Gastrocnemius medialis (tissue), 4 donors: ENCODE measurements around the gene CCRL2. TPM values are rescaled to one million over a fixed set of nuclear protein-coding genes. Genes with fewer than 3 reads are reported as not detected.

Experiments used
- ATAC-seq, 2 donors: fragments of 150-250 bp; one replicate each; pipeline ENCODE4 v1.9.1; 2016
- DNase-seq, 2 donors: peaks; one replicate each; pipeline ENCODE4 v3.0.0-alpha.2; 2019
- H3K27ac ChIP-seq, 4 donors: fragments of 200-600 bp; sonication (generic); 1 replicate in 1 of 4; 2 replicates in 3 of 4; pipeline ENCODE4 v1.5.1; 2016 to 2018; ENCODE audit warnings: mild to moderate bottlenecking in 2 of 4, moderate library complexity in 1 of 4
- H3K27me3 ChIP-seq, 3 donors: fragments of 200-600 bp; sonication (generic) in 2 of 3; 1 replicate in 1 of 3; 2 replicates in 2 of 3; pipeline versions ENCODE4 v1.5.1 to v1.6.0; 2016 to 2019; ENCODE audit warnings: mild to moderate bottlenecking in 1 of 3, moderate library complexity in 1 of 3
- H3K36me3 ChIP-seq, 2 donors: fragments of 200-600 bp; sonication (generic) in 1 of 2; one replicate each; pipeline ENCODE4 v1.5.1; 2017 to 2018
- H3K4me1 ChIP-seq, 2 donors: fragments of 200-600 bp; sonication (generic) in 1 of 2; one replicate each; pipeline ENCODE4 v1.5.1; 2016 to 2017; ENCODE audit warnings: mild to moderate bottlenecking in 2 of 2
- H3K4me3 ChIP-seq, 4 donors: fragments of 200-600 bp; sonication (generic) in 3 of 4; 1 replicate in 1 of 4; 2 replicates in 3 of 4; pipeline ENCODE4 v1.5.1; 2016 to 2019; ENCODE audit warnings: mild to moderate bottlenecking in 2 of 4
- H3K9me3 ChIP-seq, 3 donors: fragments of 200-600 bp; sonication (generic) in 2 of 3; 1 replicate in 1 of 3; 2 replicates in 2 of 3; pipeline ENCODE4 v1.5.1; 2016 to 2019
- POLR2A ChIP-seq, 2 donors: fragments of 450-650 bp; IDR thresholded peaks; one replicate each; pipeline ENCODE4 v1.6.1; 2017; ENCODE audit warnings: antibody characterized with exemption in 2 of 2, mild to moderate bottlenecking in 2 of 2, moderate library complexity in 2 of 2
- in situ Hi-C, 4 donors: fragments of 200-750 bp; cut with MboI; loops; one replicate each; pipeline versions ENCODE4 v1.15.0 to v1.8.0; 2017; ENCODE audit warnings: low sequenced_read_pairs in 4 of 4
- intact Hi-C: fragments of 100-400 bp; cut with DNase I; formaldehyde crosslinking; loops from one replicate; pipeline ENCODE4 v1.15.1; 2023; ENCODE audit warnings: low total_unique reads
- total RNA-seq, 4 donors: library from RNA; depleted of rRNA; stranded (reverse); fragments of >200 nt; gene quantifications; one replicate each; pipeline versions ENCODE4 v1.1.0 to v1.2.3, GENCODE V29; 2016
- TF ChIP-seq, protein P1 (sequence below), 5 experiments: fragments of 450-650 bp in 3 of 5; fragments of 200-600 bp in 2 of 5; sonication (generic) in 2 of 5; IDR thresholded peaks in 4 of 5; conservative IDR thresholded peaks in 1 of 5; 1 replicate in 4 of 5; 2 replicates in 1 of 5; pipeline ENCODE4 v1.5.1; 2016 to 2019; ENCODE audit warnings: antibody characterized with exemption in 5 of 5, mild to moderate bottlenecking in 3 of 5, moderate library complexity in 3 of 5

CCRL2 gene
- total RNA-seq, 4 donors from 2014 or later, result 0.29 to 2.5 (median 1.7) TPM

DNA sequence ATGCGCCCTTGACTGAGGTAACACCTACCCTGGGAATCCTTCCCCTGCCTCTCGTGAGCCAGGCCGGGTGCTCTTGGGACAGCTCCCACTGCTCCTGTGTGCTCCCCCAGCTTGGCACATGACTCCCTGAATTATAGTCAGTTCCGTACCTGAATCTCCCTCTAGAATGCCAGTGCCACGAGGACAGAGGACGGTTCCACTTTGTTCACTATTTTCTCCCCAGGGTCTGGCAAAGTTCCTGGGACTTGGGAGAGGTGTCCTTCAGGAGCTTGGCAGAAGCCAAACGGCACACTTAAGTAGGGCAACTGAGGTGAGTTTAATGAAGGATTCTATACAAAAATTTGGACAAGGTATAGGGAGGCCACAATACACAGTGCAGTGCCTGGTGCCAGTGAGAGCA is 9.9 kb upstream of the CCRL2 start:
- H3K27me3 ChIP-seq, result no peaks in the 10 kb centered on the region
- in situ Hi-C loops (no loop called here), intact Hi-C loops (no loop called here)
- no peak for DNase-seq
- peak in 1 of 2 donors; percentile 50 for ATAC-seq
- no peaks in the 10 kb centered on the region for H3K36me3 ChIP-seq
- no peaks in the 10 kb centered on the region for H3K9me3 ChIP-seq
- H3K4me1 ChIP-seq, result peaks cover 9% of the 10 kb centered on the region in 2 donors
- no peak for TF ChIP-seq POLR2A (IDR thresholded peaks at IDR 0.05)
- TF ChIP-seq, protein P1, sequence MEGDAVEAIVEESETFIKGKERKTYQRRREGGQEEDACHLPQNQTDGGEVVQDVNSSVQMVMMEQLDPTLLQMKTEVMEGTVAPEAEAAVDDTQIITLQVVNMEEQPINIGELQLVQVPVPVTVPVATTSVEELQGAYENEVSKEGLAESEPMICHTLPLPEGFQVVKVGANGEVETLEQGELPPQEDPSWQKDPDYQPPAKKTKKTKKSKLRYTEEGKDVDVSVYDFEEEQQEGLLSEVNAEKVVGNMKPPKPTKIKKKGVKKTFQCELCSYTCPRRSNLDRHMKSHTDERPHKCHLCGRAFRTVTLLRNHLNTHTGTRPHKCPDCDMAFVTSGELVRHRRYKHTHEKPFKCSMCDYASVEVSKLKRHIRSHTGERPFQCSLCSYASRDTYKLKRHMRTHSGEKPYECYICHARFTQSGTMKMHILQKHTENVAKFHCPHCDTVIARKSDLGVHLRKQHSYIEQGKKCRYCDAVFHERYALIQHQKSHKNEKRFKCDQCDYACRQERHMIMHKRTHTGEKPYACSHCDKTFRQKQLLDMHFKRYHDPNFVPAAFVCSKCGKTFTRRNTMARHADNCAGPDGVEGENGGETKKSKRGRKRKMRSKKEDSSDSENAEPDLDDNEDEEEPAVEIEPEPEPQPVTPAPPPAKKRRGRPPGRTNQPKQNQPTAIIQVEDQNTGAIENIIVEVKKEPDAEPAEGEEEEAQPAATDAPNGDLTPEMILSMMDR (IDR thresholded peaks at IDR 0.05 in 4 of 5, conservative IDR thresholded peaks at IDR 0.05 in 1 of 5), result no peak
- H3K4me3 ChIP-seq, result no peak overlapping the region
- no peak overlapping the region for H3K27ac ChIP-seq

DNA sequence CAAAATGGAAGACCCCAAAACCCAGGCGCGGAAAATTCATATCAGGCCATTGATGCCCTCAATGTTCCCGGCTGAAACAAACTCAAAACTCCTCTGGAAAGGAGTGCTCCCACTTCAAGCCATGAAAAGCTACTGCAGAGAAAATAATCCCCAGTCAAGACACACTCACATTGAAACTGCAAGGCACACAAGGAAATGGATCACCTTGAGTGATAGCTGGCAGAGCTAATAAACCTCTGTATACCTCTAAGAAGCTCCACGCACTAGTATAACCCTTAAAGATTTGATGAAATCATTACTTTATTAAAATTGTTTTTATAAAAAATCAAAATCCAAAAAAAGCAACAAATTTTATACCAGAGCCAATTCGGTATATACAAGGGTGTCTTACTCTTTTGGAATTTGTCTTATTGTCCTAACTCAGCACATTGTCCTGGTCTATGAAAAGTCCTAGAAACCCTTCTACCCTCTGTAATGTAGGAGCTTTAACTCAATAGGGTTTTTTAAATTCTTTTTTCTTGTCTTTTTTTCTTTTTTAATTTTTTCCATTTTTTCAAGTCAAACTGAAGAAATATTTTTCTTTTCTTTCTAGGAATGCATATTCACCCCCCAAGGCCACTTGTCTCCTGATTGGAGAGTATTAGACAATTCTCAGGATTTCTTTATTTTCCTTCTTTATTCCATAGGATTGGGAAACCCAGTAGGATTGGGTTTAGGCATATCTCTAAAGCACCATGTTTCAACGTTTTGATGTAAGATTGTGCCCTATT is 8.7 kb upstream of the CCRL2 start:
- Histone ChIP-seq H3K27ac (no peak overlapping the region), H3K9me3 (no peaks in the 10 kb centered on the region), H3K27me3 (no peaks in the 10 kb centered on the region), H3K36me3 (no peaks in the 10 kb centered on the region), H3K4me1 (peaks cover 9% of the 10 kb centered on the region in 2 donors), H3K4me3 (no peak overlapping the region)
- DNase-seq, result no peak
- intact Hi-C loops (no loop called here), in situ Hi-C loops (no loop called here)
- no peak for ATAC-seq
- no peak for TF ChIP-seq POLR2A (IDR thresholded peaks at IDR 0.05)
- TF ChIP-seq, protein P1 (IDR thresholded peaks at IDR 0.05 in 4 of 5, conservative IDR thresholded peaks at IDR 0.05 in 1 of 5), result no peak

DNA sequence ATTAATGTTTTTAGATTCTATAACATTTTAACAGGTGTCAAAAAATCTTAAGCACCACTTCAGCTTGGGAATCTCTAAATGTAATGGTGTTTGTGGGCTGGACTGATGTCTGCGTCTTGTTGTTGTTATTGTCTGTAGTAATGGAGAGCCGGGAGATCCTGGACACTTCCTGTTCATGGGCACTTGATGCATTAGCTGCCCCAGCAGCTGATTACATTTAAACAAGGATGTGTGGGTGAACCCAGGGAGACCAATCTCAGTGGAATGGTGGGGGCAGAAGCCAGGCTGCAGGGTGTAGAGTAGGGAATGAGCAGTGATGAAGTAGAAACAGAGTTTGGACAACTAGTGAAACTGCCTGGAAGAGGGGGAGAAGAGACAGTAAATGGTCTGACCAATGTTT is 8.0 kb upstream of the CCRL2 start:
- DNase-seq, result no peak
- H3K4me3 ChIP-seq, result no peak overlapping the region
- H3K9me3 ChIP-seq, result no peaks in the 10 kb centered on the region
- H3K27ac ChIP-seq, result no peak overlapping the region
- no peaks in the 10 kb centered on the region for H3K27me3 ChIP-seq
- H3K4me1 ChIP-seq, result peaks cover 9% of the 10 kb centered on the region in 2 donors
- no peak for ATAC-seq
- in situ Hi-C loops, result no loop called here
- H3K36me3 ChIP-seq, result no peaks in the 10 kb centered on the region
- intact Hi-C loops, result no loop called here
- TF ChIP-seq, protein P1 (IDR thresholded peaks at IDR 0.05 in 4 of 5, conservative IDR thresholded peaks at IDR 0.05 in 1 of 5), result no peak
- TF ChIP-seq POLR2A (IDR thresholded peaks at IDR 0.05), result no peak

DNA sequence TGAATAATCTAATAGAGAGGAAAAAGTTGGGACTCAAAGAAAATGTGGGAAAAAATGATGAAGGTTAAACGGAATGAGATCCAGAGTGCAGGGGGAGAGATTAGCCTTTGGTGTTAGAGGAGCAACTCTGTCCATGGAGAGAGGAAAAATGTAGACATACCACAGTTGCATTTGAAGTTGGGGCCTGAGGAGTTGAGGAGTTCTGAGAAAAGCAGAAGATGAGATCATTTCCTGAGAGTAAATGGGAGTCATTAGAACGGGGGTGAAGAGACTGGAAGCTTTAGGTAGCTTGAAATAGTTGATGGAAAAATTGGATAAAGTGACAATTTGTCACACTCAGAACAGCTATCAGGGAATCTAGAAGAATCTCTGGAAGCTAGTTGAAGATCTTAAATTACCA is 7.5 kb upstream of the CCRL2 start:
- H3K27me3 ChIP-seq, result no peaks in the 10 kb centered on the region
- in situ Hi-C loops, result no loop called here
- TF ChIP-seq, protein P1 (IDR thresholded peaks at IDR 0.05 in 4 of 5, conservative IDR thresholded peaks at IDR 0.05 in 1 of 5), result no peak
- no peak for TF ChIP-seq POLR2A (IDR thresholded peaks at IDR 0.05)
- H3K4me3 ChIP-seq, result no peak overlapping the region
- no peaks in the 10 kb centered on the region for H3K9me3 ChIP-seq
- H3K4me1 ChIP-seq, result peaks cover 9% of the 10 kb centered on the region in 2 donors
- H3K36me3 ChIP-seq, result no peaks in the 10 kb centered on the region
- DNase-seq (no peak), ATAC-seq (no peak)
- H3K27ac ChIP-seq, result no peak overlapping the region
- intact Hi-C loops, result no loop called here
